HG03025 (cell line): ENCODE data around the gene SEMA5A.

Experiments
- ATAC-seq: cut with Tn5 transposase; IDR thresholded peaks from one replicate; pipeline ENCODE4 v1.9.1; 2021; ENCODE audit warnings: mild to moderate bottlenecking, moderate library complexity; ENCODE audit not compliant: unreplicated experiment, low FRiP score

SEMA5A gene

GRCh38 chr5:9241479-9242305 is 304.2 kb downstream of the SEMA5A start:
- ATAC-seq: no peak

- no peak for ATAC-seq
Measured at GRCh38 chr5:9240431-9240830, 305.4 kb downstream of the SEMA5A start.

GRCh38 chr5:9239626-9240025 is 306.2 kb downstream of the SEMA5A start:
- ATAC-seq: no peak

- ATAC-seq: no peak
Measured at GRCh38 chr5:9239071-9239470, 306.8 kb downstream of the SEMA5A start.

GRCh38 chr5:9233712-9234111 is 312.2 kb downstream of the SEMA5A start:
- ATAC-seq: no peak

- ATAC-seq: no peak
Measured at GRCh38 chr5:9233035-9233434, 312.8 kb downstream of the SEMA5A start.

GRCh38 chr5:9231842-9232241 is 314.0 kb downstream of the SEMA5A start:
- ATAC-seq: no peak

- ATAC-seq: no peak
Measured at GRCh38 chr5:9230355-9230754, 315.5 kb downstream of the SEMA5A start.

GRCh38 chr5:9226016-9226536 is 319.8 kb downstream of the SEMA5A start:
- no peak for ATAC-seq

GRCh38 chr5:9222054-9222976 is 323.6 kb downstream of the SEMA5A start:
- ATAC-seq: no peak

GRCh38 chr5:9218358-9218757 is 327.5 kb downstream of the SEMA5A start:
- no peak for ATAC-seq

GRCh38 chr5:9212605-9213004 is 333.3 kb downstream of the SEMA5A start:
- ATAC-seq: no peak

GRCh38 chr5:9209846-9210492 is 335.9 kb downstream of the SEMA5A start:
- ATAC-seq: no peak

- ATAC-seq: peak; percentile 67
Measured at GRCh38 chr5:9207817-9208418, 338.0 kb downstream of the SEMA5A start.

GRCh38 chr5:9202636-9203035 is 343.2 kb downstream of the SEMA5A start:
- no peak for ATAC-seq

- no peak for ATAC-seq
Measured at GRCh38 chr5:9201761-9202160, 344.1 kb downstream of the SEMA5A start.

- no peak for ATAC-seq
Measured at GRCh38 chr5:9201011-9201410, 344.9 kb downstream of the SEMA5A start.

GRCh38 chr5:9198394-9198793 is 347.5 kb downstream of the SEMA5A start:
- ATAC-seq: no peak

GRCh38 chr5:9197881-9198260 is 348.0 kb downstream of the SEMA5A start:
- ATAC-seq: peak; percentile 89
